Thymus (tissue), 11 donors: ENCODE measurements around the gene PERM1. TPM values are rescaled to one million over a fixed set of nuclear protein-coding genes. Genes with fewer than 3 reads are reported as not detected.

ENCODE experiments used
- DNase-seq, 9 donors: peaks; one replicate each; pipeline ENCODE4 v3.0.0-alpha.2; 2013; ENCODE audit warnings: low spot score in 9 of 9, low read depth in 6 of 9, missing footprints in 1 of 9
- H3K27ac ChIP-seq, 2 donors: one replicate each; pipeline ENCODE4 v1.5.1; 2013; ENCODE audit warnings: control low read depth in 1 of 2, low read depth in 1 of 2, low read length in 1 of 2, mild to moderate bottlenecking in 1 of 2, moderate library complexity in 1 of 2
- H3K27me3 ChIP-seq, 2 donors: one replicate each; pipeline ENCODE4 v1.5.1; 2013; ENCODE audit warnings: low read length in 1 of 2; ENCODE audit not compliant: control insufficient read depth in 2 of 2, insufficient read depth in 1 of 2
- H3K36me3 ChIP-seq, 2 donors: one replicate each; pipeline ENCODE4 v1.5.1; 2013; ENCODE audit warnings: low read length in 1 of 2, mild to moderate bottlenecking in 1 of 2, moderate library complexity in 1 of 2; ENCODE audit not compliant: control insufficient read depth in 2 of 2, insufficient read depth in 2 of 2
- H3K4me1 ChIP-seq, 2 donors: one replicate each; pipeline ENCODE4 v1.5.1; 2013; ENCODE audit warnings: low read length in 2 of 2; ENCODE audit not compliant: control insufficient read depth in 2 of 2, insufficient read depth in 2 of 2
- H3K4me3 ChIP-seq, 2 donors: one replicate each; pipeline ENCODE4 v1.5.1; 2013; ENCODE audit warnings: low read length in 2 of 2, control low read depth in 1 of 2, mild to moderate bottlenecking in 1 of 2
- H3K9me3 ChIP-seq, 2 donors: one replicate each; pipeline ENCODE4 v1.5.1; 2013; ENCODE audit warnings: low read length in 1 of 2, mild to moderate bottlenecking in 1 of 2; ENCODE audit not compliant: control insufficient read depth in 2 of 2, insufficient read depth in 1 of 2
- WGBS: extraction: QIAGEN DNeasy Blood & Tissue Kit; methylation state at CpG from one replicate; pipeline ENCODE4 v1.1.7; 2013; 5-methylcytosine and 5-hydroxymethylcytosine counted together
- polyA plus RNA-seq: library from polyadenylated mRNA; stranded (reverse); fragments of 200-250 nt; gene quantifications from one replicate; pipeline ENCODE4 v1.2.3, GENCODE V29; 2013
- total RNA-seq: library from RNA; stranded (reverse); fragments of 120-200 nt; gene quantifications from one replicate; pipeline ENCODE4 v1.2.4, GENCODE V29; 2013
- donor health status: healthy.

The PERM1 gene
- total and polyA plus RNA-seq, 2 donors: 0.05 to 0.59 TPM

GRCh38 chr1:969260-969855 lies 12.5 kb downstream of the PERM1 start:
- no peaks in the 10 kb centered on the region for H3K9me3 ChIP-seq
- WGBS: 89% methylated on average over 15 of the region's 15 CpGs
- peaks cover 48 to 89% of the 10 kb centered on the region in 2 donors for H3K27me3 ChIP-seq
- no peak overlapping the region for H3K27ac ChIP-seq
- no peak for DNase-seq
- H3K36me3 ChIP-seq: no peaks in the 10 kb centered on the region
- no peak overlapping the region for H3K4me3 ChIP-seq
- peaks cover 8 to 11% of the 10 kb centered on the region in 2 donors for H3K4me1 ChIP-seq

GRCh38 chr1:967466-968343 lies 14.2 kb downstream of the PERM1 start:
- WGBS: 76% methylated on average over 23 of the region's 23 CpGs
- DNase-seq: no peak
- Histone ChIP-seq H3K27me3 (peaks cover 47 to 74% of the 10 kb centered on the region in 2 donors), H3K36me3 (peaks cover 0 to 16% of the 10 kb centered on the region in 2 donors), H3K4me3 (no peak overlapping the region), H3K9me3 (no peaks in the 10 kb centered on the region), H3K27ac (no peak overlapping the region), H3K4me1 (peaks cover 8 to 11% of the 10 kb centered on the region in 2 donors)

- H3K27ac ChIP-seq: peak overlapping the region in 1 of 2 donors; percentile 15
- peaks cover 46 to 67% of the 10 kb centered on the region in 2 donors for H3K27me3 ChIP-seq
- peaks cover 8 to 11% of the 10 kb centered on the region in 2 donors for H3K4me1 ChIP-seq
- peak overlapping the region; percentile 27 to 55 for H3K4me3 ChIP-seq
- peaks cover 0 to 22% of the 10 kb centered on the region in 2 donors for H3K36me3 ChIP-seq
- DNase-seq: peak in 4 of 9 donors; percentile 45 to 72 (median 52)
- WGBS: under 1% methylated on average over 60 of the region's 60 CpGs
- H3K9me3 ChIP-seq: no peaks in the 10 kb centered on the region
Measured at GRCh38 chr1:966704-967300, 15.1 kb downstream of the PERM1 start.

- Histone ChIP-seq H3K9me3 (no peaks in the 10 kb centered on the region), H3K4me1 (peaks cover 12 to 14% of the 10 kb centered on the region in 2 donors), H3K27ac (peak within 1 kb of the TSS in 1 of 2 donors; percentile 15), H3K36me3 (peaks cover 0 to 22% of the 10 kb centered on the region in 2 donors), H3K27me3 (peaks cover 40 to 65% of the 10 kb centered on the region in 2 donors), H3K4me3 (peak within 1 kb of the TSS; percentile 27 to 55)
- no peak for DNase-seq
- 6% methylated on average over 31 of the region's 31 CpGs for WGBS
Measured at GRCh38 chr1:966135-966703, 15.7 kb downstream of the PERM1 start, which contains the start of gene PLEKHN1. TSS of gene PLEKHN1 (plus strand) at chr1:966482. CDS start at chr1:966532, 50 bp downstream.

- DNase-seq: no peak
- 81% methylated on average over 26 of the region's 26 CpGs for WGBS
- H3K4me1 ChIP-seq: peaks cover 15% of the 10 kb centered on the region in 2 donors
- H3K4me3 ChIP-seq: no peak overlapping the region
- no peaks in the 10 kb centered on the region for H3K9me3 ChIP-seq
- H3K27me3 ChIP-seq: peaks cover 34 to 60% of the 10 kb centered on the region in 2 donors
- no peak overlapping the region for H3K27ac ChIP-seq
- peaks cover 0 to 22% of the 10 kb centered on the region in 2 donors for H3K36me3 ChIP-seq
Measured at GRCh38 chr1:965526-966134, 16.3 kb downstream of the PERM1 start.

GRCh38 chr1:964691-965525 lies 17.0 kb downstream of the PERM1 start:
- peaks cover 27 to 57% of the 10 kb centered on the region in 2 donors for H3K27me3 ChIP-seq
- peaks cover 15 to 19% of the 10 kb centered on the region in 2 donors for H3K4me1 ChIP-seq
- peaks cover 0 to 22% of the 10 kb centered on the region in 2 donors for H3K36me3 ChIP-seq
- H3K9me3 ChIP-seq: no peaks in the 10 kb centered on the region
- no peak overlapping the region for H3K27ac ChIP-seq
- 96% methylated on average over 42 of the region's 51 CpGs for WGBS
- H3K4me3 ChIP-seq: no peak overlapping the region
- DNase-seq: no peak

- 97% methylated on average over 47 of the region's 47 CpGs for WGBS
- DNase-seq: no peak
- H3K4me3 ChIP-seq: no peak overlapping the region
- H3K27ac ChIP-seq: no peak overlapping the region
- peaks cover 0 to 22% of the 10 kb centered on the region in 2 donors for H3K36me3 ChIP-seq
- peaks cover 23 to 53% of the 10 kb centered on the region in 2 donors for H3K27me3 ChIP-seq
- H3K4me1 ChIP-seq: peaks cover 15 to 20% of the 10 kb centered on the region in 2 donors
- H3K9me3 ChIP-seq: no peaks in the 10 kb centered on the region
Measured at GRCh38 chr1:963746-964525, 18.0 kb downstream of the PERM1 start.
